Gastroesophageal sphincter (tissue), 4 donors: ENCODE measurements around the gene RRP12. TPM values are rescaled to one million over a fixed set of nuclear protein-coding genes. Genes with fewer than 3 reads are reported as not detected.

ENCODE experiments used
- ATAC-seq: fragments of 150-250 bp; one replicate; pipeline ENCODE4 v1.9.1; 2016; ENCODE audit warnings: mild to moderate bottlenecking, moderate library complexity
- H3K27ac ChIP-seq, 4 donors: fragments of 200-600 bp; sonication (generic) in 3 of 4; 1 replicate in 3 of 4; 2 replicates in 1 of 4; pipeline ENCODE4 v1.5.1; 2016 to 2019
- H3K27me3 ChIP-seq: fragments of 200-600 bp; sonication (generic); one replicate; pipeline ENCODE4 v1.5.1; 2019
- H3K36me3 ChIP-seq, 2 donors: fragments of 200-600 bp; sonication (generic); one replicate each; pipeline ENCODE4 v1.5.1; 2019; ENCODE audit warnings: control low read depth in 1 of 2
- H3K4me1 ChIP-seq, 3 donors: fragments of 200-600 bp; sonication (generic); 1 replicate in 2 of 3; 2 replicates in 1 of 3; pipeline ENCODE4 v1.5.1; 2016 to 2019; ENCODE audit warnings: control low read depth in 2 of 3
- H3K4me3 ChIP-seq, 2 donors: fragments of 200-600 bp; sonication (generic); one replicate each; pipeline ENCODE4 v1.5.1; 2019; ENCODE audit warnings: mild to moderate bottlenecking in 1 of 2, moderate library complexity in 1 of 2
- H3K9me3 ChIP-seq, 3 donors: fragments of 200-600 bp; sonication (generic); one replicate each; pipeline ENCODE4 v1.5.1; 2017 to 2019; ENCODE audit warnings: control low read depth in 2 of 3
- CTCF ChIP-seq, 4 experiments: fragments of 200-600 bp in 2 of 4; fragments of 450-650 bp in 2 of 4; sonication (generic) in 1 of 4; IDR thresholded peaks; one replicate each; pipeline ENCODE4 v1.5.1; 2017 to 2019; ENCODE audit warnings: antibody characterized with exemption in 4 of 4, mild to moderate bottlenecking in 2 of 4, moderate library complexity in 2 of 4
- EP300 ChIP-seq: sonication (generic); formaldehyde crosslinking; IDR thresholded peaks from one replicate; pipeline ENCODE4 v1.6.1; 2017; ENCODE audit warnings: antibody characterized with exemption, mild to moderate bottlenecking
- POLR2A ChIP-seq, 2 donors: fragments of 450-650 bp; IDR thresholded peaks; one replicate each; pipeline ENCODE4 v1.6.1; 2017; ENCODE audit warnings: antibody characterized with exemption in 2 of 2, mild to moderate bottlenecking in 2 of 2, moderate library complexity in 1 of 2
- POLR2AphosphoS5 ChIP-seq: sonication (generic); formaldehyde crosslinking; IDR thresholded peaks from one replicate; pipeline ENCODE4 v1.6.1; 2017; ENCODE audit warnings: antibody characterized with exemption
- WGBS, 2 donors: methylation state at CpG; one replicate each; pipeline ENCODE4 v1.1.5; 2018; ENCODE audit warnings: low coverage in 1 of 2; 5-methylcytosine and 5-hydroxymethylcytosine counted together
- total RNA-seq, 4 donors: library from RNA; depleted of rRNA; stranded (reverse); fragments of >200 nt; gene quantifications; one replicate each; pipeline ENCODE4 v1.1.0, GENCODE V29; 2016

RRP12 gene
- total RNA-seq, 4 donors from 2014 or later, result 6.7 to 25.3 (median 11.8) TPM

GRCh38 chr10:97318772-97319651 lies 82.1 kb downstream of the RRP12 start, which contains the start of gene FRAT1:
FRAT1 (plus strand) TSS chr10:97319271; CDS start chr10:97319454, 183 bp downstream.
- no peaks in the 10 kb centered on the region for H3K36me3 ChIP-seq
- peak within 1 kb of the TSS; percentile 58 to 98 (median 93) for H3K27ac ChIP-seq
- peak within 1 kb of the TSS; percentile 76 to 86 for H3K4me3 ChIP-seq
- 0 to 1% methylated on average over 12 to 14 of the region's 79 CpGs for WGBS, 2 donors
- no peaks in the 10 kb centered on the region for H3K9me3 ChIP-seq
- H3K27me3 ChIP-seq, result no peaks in the 10 kb centered on the region
- peak; percentile 92 for ATAC-seq
- TF ChIP-seq CTCF (IDR thresholded peaks at IDR 0.05) (no peak), EP300 (peak; percentile 18), POLR2AphosphoS5 (peak; percentile 14), POLR2A (IDR thresholded peaks at IDR 0.05) (peak; percentile 75 to 81)
- peaks cover 0 to 34% (median 10%) of the 10 kb centered on the region in 3 donors for H3K4me1 ChIP-seq

GRCh38 chr10:97314671-97315070 lies 86.5 kb downstream of the RRP12 start:
- TF ChIP-seq CTCF (IDR thresholded peaks at IDR 0.05), result no peak
- TF ChIP-seq POLR2AphosphoS5, result no peak
- no peak for TF ChIP-seq POLR2A (IDR thresholded peaks at IDR 0.05)
- TF ChIP-seq EP300, result no peak
- H3K4me1 ChIP-seq, result peaks cover 0 to 6% (median 0%) of the 10 kb centered on the region in 3 donors
- H3K27ac ChIP-seq, result no peak overlapping the region
- no peak for ATAC-seq
- no peaks in the 10 kb centered on the region for H3K36me3 ChIP-seq
- H3K9me3 ChIP-seq, result no peaks in the 10 kb centered on the region
- no peak overlapping the region for H3K4me3 ChIP-seq
- no peaks in the 10 kb centered on the region for H3K27me3 ChIP-seq
- 54 to 64% methylated on average over 4 of the region's 4 CpGs for WGBS, 2 donors

DNA sequence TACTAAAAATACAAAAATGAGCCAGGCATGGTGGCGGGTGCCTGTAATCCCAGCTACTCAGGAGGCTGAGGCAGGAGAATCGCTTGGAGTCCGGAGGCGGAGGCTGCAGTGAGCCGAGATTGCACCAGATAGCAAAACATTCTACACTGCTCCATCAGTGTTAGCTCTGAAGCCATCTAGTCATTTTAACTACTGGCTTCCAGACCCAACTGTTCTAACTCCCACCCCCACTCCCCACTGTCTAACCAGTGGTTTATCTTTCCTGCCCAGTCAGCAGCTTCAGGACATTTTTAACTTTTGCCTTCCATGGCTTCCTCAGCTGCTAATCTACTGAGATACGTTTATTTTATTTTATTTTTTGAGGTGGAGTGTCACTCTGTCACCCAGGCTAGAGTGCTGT lies 88.2 kb downstream of the RRP12 start:
- Histone ChIP-seq H3K27me3 (no peaks in the 10 kb centered on the region), H3K9me3 (no peaks in the 10 kb centered on the region), H3K4me1 (no peaks in the 10 kb centered on the region), H3K4me3 (no peak overlapping the region), H3K36me3 (no peaks in the 10 kb centered on the region), H3K27ac (no peak overlapping the region)
- TF ChIP-seq POLR2AphosphoS5 (no peak), POLR2A (IDR thresholded peaks at IDR 0.05) (no peak), CTCF (IDR thresholded peaks at IDR 0.05) (no peak), EP300 (no peak)
- no peak for ATAC-seq
- 67 to 92% methylated on average over 2 to 6 of the region's 6 CpGs for WGBS, 2 donors

DNA sequence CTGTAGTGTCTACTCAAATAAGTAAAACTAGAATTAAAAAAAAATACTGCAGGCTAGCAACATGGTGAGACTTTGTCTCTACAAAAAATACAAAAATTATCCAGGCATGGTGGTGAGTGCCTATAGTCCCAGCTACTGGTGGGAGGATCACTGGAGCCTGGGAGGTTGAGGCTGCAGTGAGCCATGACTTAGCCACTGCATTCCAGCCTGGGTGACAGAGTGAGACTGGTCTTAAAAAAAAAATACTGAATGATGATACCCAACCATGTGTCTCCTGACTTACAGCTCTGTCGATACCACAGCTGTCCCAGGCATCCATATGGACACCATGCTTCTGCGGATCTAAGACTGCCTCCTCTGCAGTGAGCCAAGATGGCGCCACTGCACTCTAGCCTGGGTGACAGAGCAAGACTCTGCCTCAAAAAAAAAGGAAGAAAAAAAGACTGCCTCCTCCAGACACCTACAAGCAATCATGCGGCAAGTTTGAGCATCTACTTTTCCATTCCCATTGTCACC lies 90.0 kb downstream of the RRP12 start:
- Histone ChIP-seq H3K9me3 (no peaks in the 10 kb centered on the region), H3K27me3 (no peaks in the 10 kb centered on the region), H3K4me1 (no peaks in the 10 kb centered on the region), H3K36me3 (no peaks in the 10 kb centered on the region), H3K4me3 (no peak overlapping the region), H3K27ac (no peak overlapping the region)
- WGBS, 2 donors, result 94 to 100% methylated on average over 2 to 4 of the region's 4 CpGs
- TF ChIP-seq POLR2AphosphoS5, result no peak
- no peak for TF ChIP-seq CTCF (IDR thresholded peaks at IDR 0.05)
- TF ChIP-seq POLR2A (IDR thresholded peaks at IDR 0.05), result no peak
- TF ChIP-seq EP300, result no peak
- no peak for ATAC-seq
